ENCODE data around the gene CNTNAP2.

CNTNAP2 gene

GRCh38 chr7:146314962-146315361 is 198.4 kb downstream of the CNTNAP2 start:
- DNase-seq: no peak

- DNase-seq: no peak
Measured at GRCh38 chr7:146319629-146320028, 203.0 kb downstream of the CNTNAP2 start.

DNA sequence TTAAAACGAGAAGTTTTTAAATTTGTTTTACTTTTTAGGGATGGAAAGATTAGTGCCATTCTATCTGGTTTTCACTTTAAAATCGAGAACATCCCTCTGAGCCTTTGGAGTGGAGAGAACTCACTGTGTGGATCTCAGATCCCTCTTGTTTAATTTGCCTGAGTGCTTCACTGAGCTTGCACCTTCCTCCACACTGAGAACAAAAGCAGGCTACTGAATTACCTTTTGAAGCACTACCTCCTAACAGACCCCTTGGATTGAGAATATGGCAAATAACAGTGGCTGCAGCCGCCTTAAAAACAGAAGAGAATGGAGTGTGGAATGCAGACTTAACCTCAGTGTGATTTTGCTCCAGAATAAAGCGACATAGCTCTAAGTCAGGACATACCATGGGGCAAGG is 204.7 kb downstream of the CNTNAP2 start:
- no peak for DNase-seq

GRCh38 chr7:146331369-146331768 is 214.8 kb downstream of the CNTNAP2 start:
- DNase-seq: no peak

GRCh38 chr7:146345251-146345650 is 228.7 kb downstream of the CNTNAP2 start:
- DNase-seq: no peak

- DNase-seq: no peak
Measured at GRCh38 chr7:146346096-146346495, 229.5 kb downstream of the CNTNAP2 start.

DNA sequence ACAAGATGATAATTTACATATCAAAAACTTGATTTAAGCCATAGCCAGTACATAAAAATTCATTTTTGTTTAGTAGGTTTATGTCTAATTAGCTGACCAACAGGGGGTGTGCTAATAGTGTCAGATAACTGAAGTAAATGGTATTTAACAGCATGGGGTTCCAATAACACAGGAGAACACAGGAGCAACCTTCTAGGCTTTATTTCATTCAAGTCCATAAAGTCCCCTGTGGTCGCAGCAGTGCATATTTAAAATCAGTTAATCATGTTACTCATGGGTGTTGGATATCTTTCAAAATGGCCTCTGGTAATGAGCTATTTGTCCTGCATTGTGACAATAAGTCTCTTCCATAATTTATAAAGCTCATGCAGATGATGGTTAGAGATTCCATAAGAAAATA is 238.6 kb downstream of the CNTNAP2 start:
- no peak for DNase-seq

- no peak for DNase-seq
Measured at GRCh38 chr7:146359176-146359575, 242.6 kb downstream of the CNTNAP2 start.

DNA sequence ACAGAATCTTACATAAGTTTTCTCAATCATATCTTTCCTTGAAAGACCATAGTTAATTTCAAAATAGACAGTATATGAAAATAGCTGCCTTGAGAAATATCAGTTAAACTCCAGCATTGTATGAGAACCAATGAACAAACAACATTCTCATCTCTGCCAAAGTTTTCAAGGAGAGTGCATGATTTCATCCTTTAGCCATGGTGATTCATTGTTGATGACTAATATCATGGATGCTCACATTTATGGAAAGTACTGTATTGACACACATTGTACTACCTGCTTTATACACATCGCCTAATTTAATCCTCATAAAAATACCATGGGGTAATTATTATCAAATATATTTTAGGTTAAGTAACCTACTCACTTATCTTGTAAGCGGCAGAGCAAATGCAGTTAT is 250.3 kb downstream of the CNTNAP2 start:
- no peak for DNase-seq

- DNase-seq: no peak
Measured at GRCh38 chr7:146370171-146370570, 253.6 kb downstream of the CNTNAP2 start.

DNA sequence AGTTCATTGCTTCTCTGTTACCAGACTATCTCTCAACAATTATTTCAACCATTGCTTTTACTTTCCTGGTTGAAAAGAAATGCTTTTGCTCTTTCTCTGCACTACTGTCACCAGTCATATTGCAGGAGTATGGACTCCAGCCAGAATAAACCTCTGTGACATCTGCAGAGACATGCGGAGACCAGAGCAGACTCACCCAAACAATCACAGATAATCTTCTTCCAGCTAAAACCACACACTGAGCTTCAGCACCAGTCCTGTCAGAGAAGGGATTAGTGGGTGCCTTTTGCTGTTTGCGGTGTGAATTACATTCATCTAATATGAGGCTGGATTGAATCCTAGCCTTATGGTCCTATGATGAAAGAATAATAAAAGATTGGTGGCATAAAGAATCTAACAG is 258.6 kb downstream of the CNTNAP2 start:
- DNase-seq: no peak

GRCh38 chr7:146378196-146378595 is 261.6 kb downstream of the CNTNAP2 start:
- DNase-seq: no peak

DNA sequence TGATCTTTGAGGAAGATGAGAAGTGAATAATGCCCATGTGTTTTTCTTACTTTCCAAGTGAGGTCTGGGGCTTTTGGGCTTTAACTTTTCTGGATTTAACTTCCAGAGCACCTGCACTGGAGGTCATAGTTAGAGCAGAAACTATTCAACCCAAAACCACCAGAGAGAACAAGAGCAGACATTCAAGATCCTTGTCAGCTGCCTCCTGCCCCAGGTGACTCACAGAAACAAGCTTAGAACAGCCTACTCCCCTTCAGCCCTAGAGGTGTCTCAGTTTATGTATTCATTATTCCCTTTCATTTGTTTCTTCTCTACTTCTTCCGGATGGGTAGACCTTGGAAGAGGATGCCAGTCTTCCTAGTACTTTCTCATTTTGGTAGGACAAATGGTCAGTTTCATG is 270.5 kb downstream of the CNTNAP2 start:
- no peak for DNase-seq

GRCh38 chr7:146388928-146389327 is 272.3 kb downstream of the CNTNAP2 start:
- DNase-seq: no peak

GRCh38 chr7:146393346-146393745 is 276.7 kb downstream of the CNTNAP2 start:
- DNase-seq: no peak

- DNase-seq: no peak
Measured at GRCh38 chr7:146397141-146397540, 280.5 kb downstream of the CNTNAP2 start.

DNA sequence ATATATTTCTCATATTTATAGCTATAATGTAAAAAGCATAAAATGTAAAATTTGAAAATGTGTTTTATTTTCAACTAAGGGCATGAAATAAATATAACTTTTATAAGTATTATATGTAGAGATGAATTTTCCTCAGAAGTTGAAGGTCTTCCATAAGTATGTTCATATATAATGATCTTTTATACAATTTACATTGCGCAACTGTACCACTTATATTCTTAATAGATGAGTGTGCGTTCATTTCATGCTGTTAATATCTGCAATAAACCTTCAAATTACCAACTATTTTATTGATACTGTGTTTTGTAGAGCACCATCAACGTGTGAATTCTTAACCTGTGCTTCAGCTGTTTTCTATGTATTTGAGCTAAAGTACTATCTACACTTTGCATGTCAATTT is 285.3 kb downstream of the CNTNAP2 start:
- DNase-seq: no peak

GRCh38 chr7:146405737-146406136 is 289.1 kb downstream of the CNTNAP2 start:
- no peak for DNase-seq

- no peak for DNase-seq
Measured at GRCh38 chr7:146411975-146412374, 295.4 kb downstream of the CNTNAP2 start.

- DNase-seq: no peak
Measured at GRCh38 chr7:146412781-146413180, 296.2 kb downstream of the CNTNAP2 start.

GRCh38 chr7:146414373-146414772 is 297.8 kb downstream of the CNTNAP2 start:
- no peak for DNase-seq

- no peak for DNase-seq
Measured at GRCh38 chr7:146414937-146415336, 298.3 kb downstream of the CNTNAP2 start.

DNA sequence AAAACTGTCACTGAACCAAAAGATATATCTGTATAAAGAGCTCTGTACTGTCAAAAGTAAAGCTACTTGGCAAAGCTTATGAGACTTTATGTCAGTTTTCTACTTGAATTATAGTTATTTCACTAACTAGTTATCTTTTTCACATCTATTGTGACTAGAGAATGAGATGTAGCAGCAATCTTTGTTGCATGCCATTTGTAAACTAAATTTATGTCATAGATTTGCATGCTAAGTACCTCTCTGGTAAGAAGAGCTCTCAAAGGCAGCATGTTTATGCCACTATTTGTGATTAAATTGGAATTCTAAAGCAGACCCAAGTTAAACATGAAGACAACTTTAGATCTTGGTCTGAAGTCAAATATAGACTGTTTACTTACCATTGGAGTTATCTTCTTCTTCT is 300.6 kb downstream of the CNTNAP2 start:
- no peak for DNase-seq

DNA sequence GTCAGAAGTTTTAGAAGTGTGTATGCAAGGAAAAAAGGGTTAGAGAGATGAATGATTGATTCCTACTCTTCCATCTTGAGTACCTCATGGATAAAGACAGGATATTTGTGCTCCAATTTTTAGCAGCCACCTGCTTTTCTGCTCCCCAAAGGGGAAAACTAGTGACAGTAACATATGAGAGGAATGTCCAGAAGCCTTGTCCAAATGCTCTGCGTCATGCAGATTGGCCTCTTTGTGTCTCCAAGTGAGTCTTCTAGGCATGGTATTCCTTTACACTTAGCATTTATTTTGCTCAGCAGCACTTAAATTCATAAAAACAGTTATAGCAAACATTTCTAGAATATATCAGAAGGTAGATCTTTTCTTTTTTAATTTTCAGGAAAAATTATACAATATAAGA is 306.8 kb downstream of the CNTNAP2 start:
- DNase-seq: no peak

DNA sequence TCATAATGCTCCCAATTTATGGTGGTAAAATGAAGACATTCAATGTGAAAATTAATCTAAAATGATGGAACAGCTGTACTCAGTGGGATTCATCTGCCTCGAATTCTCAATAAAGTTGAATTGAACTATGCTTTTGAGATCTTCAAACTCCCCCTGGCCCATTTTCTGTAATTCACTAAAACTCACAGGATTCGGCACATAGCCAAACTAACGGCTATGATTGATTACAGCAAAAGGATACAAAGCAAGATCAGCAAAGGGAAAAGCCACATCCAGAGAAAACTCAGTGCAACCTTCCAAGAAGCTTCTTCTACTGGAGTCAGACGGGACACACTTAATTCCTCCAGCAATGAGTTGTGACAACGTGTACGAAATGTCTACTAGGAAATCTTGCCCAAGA is 307.5 kb downstream of the CNTNAP2 start:
- DNase-seq: no peak

GRCh38 chr7:146433501-146433900 is 316.9 kb downstream of the CNTNAP2 start:
- no peak for DNase-seq

All from suppressor macrophage (primary cell).